ENCODE results near the gene TTLL1.

The TTLL1 gene

GRCh38 chr22:43014869-43015676, 74.1 kb downstream of the TTLL1 start, which contains the start of gene PACSIN2:
Gene PACSIN2 (minus strand): TSS chr22:43015149. CDS start chr22:42912080, 103,069 bp downstream.
- in situ Hi-C loops (cut with MboI; ENCODE audit: low sequenced_read_pairs), result no loop called here

- in situ Hi-C loops (cut with MboI; ENCODE audit: low sequenced_read_pairs), result no loop called here
Observed at GRCh38 chr22:43014316-43014868, 74.8 kb downstream of the TTLL1 start.

GRCh38 chr22:43013355-43014315, 75.6 kb downstream of the TTLL1 start:
- in situ Hi-C loops (cut with MboI; ENCODE audit: low sequenced_read_pairs), result no loop called here

- in situ Hi-C loops (cut with MboI; ENCODE audit: low sequenced_read_pairs), result no loop called here
Observed at GRCh38 chr22:43012390-43012789, 76.8 kb downstream of the TTLL1 start.

GRCh38 chr22:43011079-43011478, 78.1 kb downstream of the TTLL1 start:
- in situ Hi-C loops (cut with MboI; ENCODE audit: low sequenced_read_pairs), result no loop called here

- in situ Hi-C loops (cut with MboI; ENCODE audit: low sequenced_read_pairs), result no loop called here
Observed at GRCh38 chr22:43009444-43009843, 79.7 kb downstream of the TTLL1 start.

- in situ Hi-C loops (cut with MboI; ENCODE audit: low sequenced_read_pairs), result no loop called here
Observed at GRCh38 chr22:43008921-43009320, 80.3 kb downstream of the TTLL1 start.

GRCh38 chr22:43008509-43008908, 80.7 kb downstream of the TTLL1 start:
- in situ Hi-C loops (cut with MboI; ENCODE audit: low sequenced_read_pairs), result no loop called here

GRCh38 chr22:43007519-43008102, 81.6 kb downstream of the TTLL1 start:
- in situ Hi-C loops (cut with MboI; ENCODE audit: low sequenced_read_pairs), result no loop called here

GRCh38 chr22:43006753-43007152, 82.4 kb downstream of the TTLL1 start:
- in situ Hi-C loops (cut with MboI; ENCODE audit: low sequenced_read_pairs), result no loop called here

- in situ Hi-C loops (cut with MboI; ENCODE audit: low sequenced_read_pairs), result no loop called here
Observed at GRCh38 chr22:43006016-43006505, 83.1 kb downstream of the TTLL1 start.

- in situ Hi-C loops (cut with MboI; ENCODE audit: low sequenced_read_pairs), result no loop called here
Observed at GRCh38 chr22:43005106-43005505, 84.1 kb downstream of the TTLL1 start.

- in situ Hi-C loops (cut with MboI; ENCODE audit: low sequenced_read_pairs), result no loop called here
Observed at GRCh38 chr22:43004362-43005035, 84.7 kb downstream of the TTLL1 start.

- in situ Hi-C loops (cut with MboI; ENCODE audit: low sequenced_read_pairs), result no loop called here
Observed at GRCh38 chr22:43002202-43002586, 87.0 kb downstream of the TTLL1 start.

GRCh38 chr22:43001271-43002201, 87.7 kb downstream of the TTLL1 start:
- in situ Hi-C loops (cut with MboI; ENCODE audit: low sequenced_read_pairs), result no loop called here

- in situ Hi-C loops (cut with MboI; ENCODE audit: low sequenced_read_pairs), result no loop called here
Observed at GRCh38 chr22:43000441-43001175, 88.6 kb downstream of the TTLL1 start.

GRCh38 chr22:42997582-42998090, 91.6 kb downstream of the TTLL1 start:
- in situ Hi-C loops (cut with MboI; ENCODE audit: low sequenced_read_pairs), result no loop called here

- in situ Hi-C loops (cut with MboI; ENCODE audit: low sequenced_read_pairs), result no loop called here
Observed at GRCh38 chr22:42996646-42997365, 92.4 kb downstream of the TTLL1 start.

All from HL-60/S4 treated with phorbol 12-myristate 13-acetate at 8.2 ng/mL for 4 days and 3 days (cell line).